ENCODE measurements around the gene SAAL1. TPM values are rescaled to one million over a fixed set of nuclear protein-coding genes. Genes with fewer than 3 reads are reported as not detected.

Gene SAAL1
- polyA plus RNA-seq, 1 donor (not counting 4 experiments of a cell fraction or from before 2014, with no cell fraction given) = 28.3 TPM

- Histone ChIP-seq H3K36me3 (ENCODE audit: control insufficient read depth in 2 of 2, extremely low read depth in 1 of 2, insufficient read depth in 2 of 2, low read length in 2 of 2) (peaks cover 11 to 12% of the 10 kb centered on the region in 2 experiments), H4K20me1 (ENCODE audit: control insufficient read depth, extremely low read depth, insufficient read depth, low read length) (no peaks in the 10 kb centered on the region), H2AFZ (ENCODE audit: control insufficient read depth, low read length) (peak overlapping the region; percentile 98), H3K9ac (ENCODE audit: control insufficient read depth, extremely low read depth, insufficient read depth, low read length) (peak overlapping the region; percentile 84), H3K4me3 (ENCODE audit: control insufficient read depth in 2 of 3, extremely low read depth in 1 of 3, insufficient read depth in 2 of 3, low read depth in 1 of 3, low read length in 3 of 3) (peak overlapping the region; percentile 81 to 90 (median 88)), H3K4me1 (ENCODE audit: control insufficient read depth, extremely low read depth, insufficient read depth, low read length) (peaks cover 17% of the 10 kb centered on the region), H3K9me3 (ENCODE audit: control insufficient read depth, low read depth, low read length) (no peaks in the 10 kb centered on the region), H3K79me2 (ENCODE audit: control insufficient read depth, insufficient read depth, low read length) (peaks cover 27% of the 10 kb centered on the region), H3K9me1 (ENCODE audit: control insufficient read depth, extremely low read depth, insufficient read depth, low read length) (peaks cover 2% of the 10 kb centered on the region), H3K27me3 (ENCODE audit: control insufficient read depth, extremely low read depth, insufficient read depth, low read length) (no peaks in the 10 kb centered on the region), H3K27ac (ENCODE audit: control insufficient read depth, insufficient read depth, low read length) (peak overlapping the region; percentile 67), H3K4me2 (ENCODE audit: control insufficient read depth, extremely low read depth, insufficient read depth, low read depth, low read length) (peak overlapping the region; percentile 68)
- dilution Hi-C loops (cut with MboI; ENCODE audit: extremely low pct_ligation_motif_present, low sequenced_read_pairs) = no loop called here
- FAIRE-seq (no peak), DNase-seq (ENCODE audit: low read depth, low spot score) (no peak)
- TF ChIP-seq EZH2 (IDR thresholded peaks at IDR 0.05; ENCODE audit: low read length) = no peak
- TF ChIP-seq, protein P1, sequence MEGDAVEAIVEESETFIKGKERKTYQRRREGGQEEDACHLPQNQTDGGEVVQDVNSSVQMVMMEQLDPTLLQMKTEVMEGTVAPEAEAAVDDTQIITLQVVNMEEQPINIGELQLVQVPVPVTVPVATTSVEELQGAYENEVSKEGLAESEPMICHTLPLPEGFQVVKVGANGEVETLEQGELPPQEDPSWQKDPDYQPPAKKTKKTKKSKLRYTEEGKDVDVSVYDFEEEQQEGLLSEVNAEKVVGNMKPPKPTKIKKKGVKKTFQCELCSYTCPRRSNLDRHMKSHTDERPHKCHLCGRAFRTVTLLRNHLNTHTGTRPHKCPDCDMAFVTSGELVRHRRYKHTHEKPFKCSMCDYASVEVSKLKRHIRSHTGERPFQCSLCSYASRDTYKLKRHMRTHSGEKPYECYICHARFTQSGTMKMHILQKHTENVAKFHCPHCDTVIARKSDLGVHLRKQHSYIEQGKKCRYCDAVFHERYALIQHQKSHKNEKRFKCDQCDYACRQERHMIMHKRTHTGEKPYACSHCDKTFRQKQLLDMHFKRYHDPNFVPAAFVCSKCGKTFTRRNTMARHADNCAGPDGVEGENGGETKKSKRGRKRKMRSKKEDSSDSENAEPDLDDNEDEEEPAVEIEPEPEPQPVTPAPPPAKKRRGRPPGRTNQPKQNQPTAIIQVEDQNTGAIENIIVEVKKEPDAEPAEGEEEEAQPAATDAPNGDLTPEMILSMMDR (optimal IDR thresholded peaks at IDR 0.05 in 1 of 3, IDR thresholded peaks at IDR 0.05 in 1 of 3, conservative IDR thresholded peaks at IDR 0.05 in 1 of 3; ENCODE audit: extremely low read depth in 1 of 3, insufficient read depth in 2 of 3, low read length in 3 of 3) = no peak
These were observed 638 bp downstream of the SAAL1 start for GRCh38 chr11:18105086-18105801.

- no peak for TF ChIP-seq EZH2 (IDR thresholded peaks at IDR 0.05; ENCODE audit: low read length)
- TF ChIP-seq, protein P1 (optimal IDR thresholded peaks at IDR 0.05 in 1 of 3, IDR thresholded peaks at IDR 0.05 in 1 of 3, conservative IDR thresholded peaks at IDR 0.05 in 1 of 3; ENCODE audit: extremely low read depth in 1 of 3, insufficient read depth in 2 of 3, low read length in 3 of 3) = no peak
- H3K27ac ChIP-seq (ENCODE audit: control insufficient read depth, insufficient read depth, low read length) = no peak overlapping the region
- peaks cover 9% of the 10 kb centered on the region for H3K4me1 ChIP-seq (ENCODE audit: control insufficient read depth, extremely low read depth, insufficient read depth, low read length)
- H3K27me3 ChIP-seq (ENCODE audit: control insufficient read depth, extremely low read depth, insufficient read depth, low read length) = no peaks in the 10 kb centered on the region
- DNase-seq (ENCODE audit: low read depth, low spot score) = no peak
- dilution Hi-C loops (cut with MboI; ENCODE audit: extremely low pct_ligation_motif_present, low sequenced_read_pairs) = no loop called here
- no peak overlapping the region for H3K9ac ChIP-seq (ENCODE audit: control insufficient read depth, extremely low read depth, insufficient read depth, low read length)
- H3K9me3 ChIP-seq (ENCODE audit: control insufficient read depth, low read depth, low read length) = no peaks in the 10 kb centered on the region
- no peak overlapping the region for H3K4me2 ChIP-seq (ENCODE audit: control insufficient read depth, extremely low read depth, insufficient read depth, low read depth, low read length)
- H4K20me1 ChIP-seq (ENCODE audit: control insufficient read depth, extremely low read depth, insufficient read depth, low read length) = no peaks in the 10 kb centered on the region
- peaks cover 32% of the 10 kb centered on the region for H3K79me2 ChIP-seq (ENCODE audit: control insufficient read depth, insufficient read depth, low read length)
- peaks cover 2% of the 10 kb centered on the region for H3K9me1 ChIP-seq (ENCODE audit: control insufficient read depth, extremely low read depth, insufficient read depth, low read length)
- peaks cover 12 to 14% of the 10 kb centered on the region in 2 experiments for H3K36me3 ChIP-seq (ENCODE audit: control insufficient read depth in 2 of 2, extremely low read depth in 1 of 2, insufficient read depth in 2 of 2, low read length in 2 of 2)
- no peak for FAIRE-seq
- H2AFZ ChIP-seq (ENCODE audit: control insufficient read depth, low read length) = no peak overlapping the region
- H3K4me3 ChIP-seq (ENCODE audit: control insufficient read depth in 2 of 3, extremely low read depth in 1 of 3, insufficient read depth in 2 of 3, low read depth in 1 of 3, low read length in 3 of 3) = no peak overlapping the region
These were observed 4.8 kb downstream of the SAAL1 start for GRCh38 chr11:18100926-18101656.

Measured in keratinocyte (primary cell).